ACC112 (cell line): ENCODE measurements around the gene ST6GALNAC3.

Source experiments
- H2AFZ ChIP-seq: fragments of 200-600 bp; sonication (generic); one replicate; pipeline ENCODE4 v1.6.0; 2017; ENCODE audit warnings: antibody characterized with exemption, low read length; ENCODE audit not compliant: unreplicated experiment
- H3K27ac ChIP-seq: fragments of 200-600 bp; sonication (generic); 2 replicates; pipeline ENCODE4 v1.5.1; 2014; ENCODE audit warnings: low read depth, mild to moderate bottlenecking, antibody characterized with exemption, low read length, moderate library complexity
- H3K27me3 ChIP-seq: fragments of 200-600 bp; sonication (generic); 2 replicates; pipeline ENCODE4 v1.6.1; 2014; ENCODE audit warnings: mild to moderate bottlenecking, antibody characterized with exemption, low read length, moderate library complexity, mixed read lengths; ENCODE audit not compliant: insufficient read depth
- H3K36me3 ChIP-seq: fragments of 200-600 bp; sonication (generic); 2 replicates; pipeline ENCODE4 v1.6.1; 2016; ENCODE audit warnings: mild to moderate bottlenecking, antibody characterized with exemption, low read length, moderate library complexity, mixed read lengths; ENCODE audit not compliant: insufficient read depth
- H3K4me1 ChIP-seq: fragments of 200-600 bp; sonication (generic); one replicate; pipeline ENCODE4 v1.6.1; 2016; ENCODE audit warnings: low read length, mixed read lengths; ENCODE audit not compliant: insufficient read depth, unreplicated experiment, control insufficient read depth
- H3K4me3 ChIP-seq: fragments of 200-600 bp; sonication (generic); 2 replicates; pipeline ENCODE4 v1.5.1; 2014; ENCODE audit warnings: mild to moderate bottlenecking, low read depth, low read length
- H3K79me2 ChIP-seq: fragments of 200-600 bp; sonication (generic); one replicate; pipeline ENCODE4 v1.6.0; 2016; ENCODE audit warnings: low read length; ENCODE audit not compliant: control insufficient read depth, unreplicated experiment, insufficient read depth

ST6GALNAC3 gene

DNA sequence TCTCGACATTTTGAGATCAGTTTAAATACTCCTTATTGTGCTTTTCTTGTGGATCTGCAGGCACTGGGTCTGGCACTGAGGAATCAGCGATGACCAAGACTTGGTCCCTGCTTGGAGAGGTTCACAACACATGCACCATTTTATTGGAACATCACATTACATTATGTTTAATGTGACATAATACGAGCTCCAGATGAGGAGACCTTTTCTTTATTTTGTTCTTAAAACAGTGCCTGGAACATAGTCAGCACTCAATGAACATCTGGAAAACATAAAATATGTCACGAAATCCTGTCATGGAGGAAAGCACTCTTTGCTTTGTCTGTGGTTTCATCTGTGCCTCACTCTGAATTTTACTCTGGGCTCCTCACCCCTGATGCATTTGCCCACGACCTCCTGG lies 110.7 kb downstream of the ST6GALNAC3 start:
- Histone ChIP-seq H3K4me3 (no peak overlapping the region), H3K27ac (no peak overlapping the region), H3K4me1 (no peaks in the 10 kb centered on the region), H3K27me3 (no peaks in the 10 kb centered on the region), H3K79me2 (no peaks in the 10 kb centered on the region), H2AFZ (no peak overlapping the region), H3K36me3 (no peaks in the 10 kb centered on the region)

- Histone ChIP-seq H3K4me3 (no peak overlapping the region), H3K27ac (no peak overlapping the region), H3K4me1 (no peaks in the 10 kb centered on the region), H3K27me3 (no peaks in the 10 kb centered on the region), H2AFZ (no peak overlapping the region), H3K79me2 (no peaks in the 10 kb centered on the region), H3K36me3 (no peaks in the 10 kb centered on the region)
Observed at GRCh38 chr1:76186554-76187170, 112.1 kb downstream of the ST6GALNAC3 start.

DNA sequence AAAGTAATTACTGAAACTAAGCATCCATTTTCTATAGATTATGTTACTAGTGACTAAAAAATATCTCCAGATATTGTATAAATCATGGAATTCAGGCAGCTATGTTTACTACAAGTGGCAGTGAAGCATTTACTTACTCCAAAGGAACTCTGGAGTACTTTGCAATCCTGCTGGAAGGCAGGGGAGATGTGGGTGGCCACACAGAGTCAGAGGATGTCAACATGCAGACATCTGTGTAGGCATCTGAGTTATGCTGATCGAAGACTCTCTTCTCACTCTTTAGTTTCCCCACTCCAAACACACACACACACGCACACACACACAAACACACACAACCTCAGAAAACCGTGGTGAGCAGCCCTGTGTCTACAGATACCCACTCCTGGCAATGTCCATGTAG lies 112.9 kb downstream of the ST6GALNAC3 start:
- H3K4me3 ChIP-seq = no peak overlapping the region
- H2AFZ ChIP-seq = no peak overlapping the region
- H3K27ac ChIP-seq = no peak overlapping the region
- H3K36me3 ChIP-seq = no peaks in the 10 kb centered on the region
- H3K27me3 ChIP-seq = no peaks in the 10 kb centered on the region
- no peaks in the 10 kb centered on the region for H3K79me2 ChIP-seq
- H3K4me1 ChIP-seq = no peaks in the 10 kb centered on the region

DNA sequence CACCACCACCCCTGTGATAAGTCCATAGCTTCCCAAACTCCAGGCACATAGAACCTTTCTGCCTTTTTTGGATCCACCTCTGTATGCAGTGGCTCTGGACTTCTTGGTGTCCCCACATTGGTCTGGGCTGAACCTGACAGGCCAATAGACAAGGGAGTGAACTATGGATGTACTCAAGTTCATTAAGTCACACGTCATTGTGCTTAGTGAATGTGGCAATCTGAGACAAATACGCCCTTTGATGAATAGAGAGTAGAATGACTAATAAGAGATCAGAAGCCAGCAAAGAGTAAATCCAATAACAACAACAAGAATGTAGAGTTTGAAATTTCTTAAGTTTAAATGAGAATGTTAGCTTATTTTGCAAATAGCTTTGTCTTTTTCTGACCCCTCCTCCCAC lies 114.8 kb downstream of the ST6GALNAC3 start:
- H3K27ac ChIP-seq = no peak overlapping the region
- no peaks in the 10 kb centered on the region for H3K4me1 ChIP-seq
- no peaks in the 10 kb centered on the region for H3K79me2 ChIP-seq
- no peak overlapping the region for H3K4me3 ChIP-seq
- H3K27me3 ChIP-seq = no peaks in the 10 kb centered on the region
- H2AFZ ChIP-seq = no peak overlapping the region
- no peaks in the 10 kb centered on the region for H3K36me3 ChIP-seq

DNA sequence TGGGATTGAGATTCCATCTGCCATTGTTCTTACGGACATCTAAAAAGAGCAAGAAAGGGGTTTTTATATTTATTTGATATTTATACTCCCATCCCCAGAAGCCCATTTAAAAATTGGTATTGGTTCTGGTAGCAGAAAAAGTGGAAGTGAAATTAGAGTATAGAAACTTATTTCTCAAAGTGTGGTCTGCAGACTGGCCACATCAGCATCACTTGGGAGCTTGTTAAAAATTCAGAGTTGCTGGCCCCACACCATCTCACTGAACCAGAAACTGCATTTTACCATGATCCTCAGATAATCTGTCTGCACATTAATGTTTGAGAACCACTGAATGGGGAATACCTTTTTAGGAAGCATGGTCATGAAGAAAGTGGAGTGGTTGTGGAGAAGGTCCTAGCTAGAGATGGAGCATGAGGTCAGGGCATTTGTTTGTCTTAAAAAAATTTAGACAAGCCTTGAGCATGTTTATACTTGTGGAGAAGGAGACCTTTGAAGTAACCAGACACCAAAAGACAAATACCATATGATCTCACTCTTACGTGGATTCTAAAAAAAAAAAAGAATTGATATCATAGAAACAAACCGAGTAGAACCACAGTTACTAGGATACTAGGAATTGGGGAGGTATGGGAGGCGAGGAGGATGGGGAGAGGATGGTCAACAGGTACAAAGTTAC lies 116.3 kb downstream of the ST6GALNAC3 start:
- Histone ChIP-seq H3K27me3 (no peaks in the 10 kb centered on the region), H3K4me1 (no peaks in the 10 kb centered on the region), H3K36me3 (no peaks in the 10 kb centered on the region), H3K4me3 (no peak overlapping the region), H3K79me2 (no peaks in the 10 kb centered on the region), H2AFZ (no peak overlapping the region), H3K27ac (no peak overlapping the region)

DNA sequence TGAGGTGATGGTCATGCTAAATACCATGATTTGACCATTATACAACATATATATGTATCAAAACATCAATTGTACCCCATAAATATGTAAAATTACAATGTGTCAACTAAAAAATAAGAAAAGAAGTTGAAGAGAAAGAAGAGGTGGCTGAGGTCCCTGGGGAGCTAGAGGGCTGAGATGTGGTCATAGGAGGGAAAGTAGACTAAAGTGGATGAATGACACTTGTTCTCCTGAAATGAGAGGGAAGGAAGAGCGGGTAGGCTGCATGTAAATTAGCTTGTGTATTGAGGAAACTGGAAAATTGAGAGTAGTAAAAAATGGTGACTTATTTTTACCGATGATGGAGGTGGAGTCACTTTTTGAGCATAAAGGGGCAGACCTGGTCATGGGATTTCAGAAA lies 117.0 kb downstream of the ST6GALNAC3 start:
- Histone ChIP-seq H3K79me2 (no peaks in the 10 kb centered on the region), H3K27ac (no peak overlapping the region), H2AFZ (no peak overlapping the region), H3K4me3 (no peak overlapping the region), H3K36me3 (no peaks in the 10 kb centered on the region), H3K4me1 (no peaks in the 10 kb centered on the region), H3K27me3 (no peaks in the 10 kb centered on the region)

DNA sequence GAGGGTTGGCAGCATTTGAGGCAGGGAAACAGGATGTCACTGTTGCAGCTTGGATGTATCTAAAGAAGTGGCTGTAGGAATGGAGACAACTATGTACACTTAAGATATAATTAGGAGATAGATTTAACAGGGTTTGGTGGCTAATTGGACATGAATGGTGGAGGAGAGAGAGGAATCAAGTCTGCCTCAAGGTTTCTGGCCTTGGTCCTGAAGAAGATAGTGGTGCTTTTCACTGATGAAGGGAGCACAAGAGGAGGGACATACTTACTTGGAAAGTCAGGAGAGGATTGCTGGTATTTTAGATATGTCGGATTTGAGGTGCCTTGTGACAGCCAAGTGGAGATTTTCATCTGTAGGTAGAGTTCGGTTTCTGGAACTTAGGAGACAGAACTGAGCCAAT lies 123.9 kb downstream of the ST6GALNAC3 start:
- Histone ChIP-seq H3K4me3 (no peak overlapping the region), H3K27ac (no peak overlapping the region), H3K27me3 (no peaks in the 10 kb centered on the region), H3K79me2 (no peaks in the 10 kb centered on the region), H2AFZ (no peak overlapping the region), H3K4me1 (no peaks in the 10 kb centered on the region), H3K36me3 (no peaks in the 10 kb centered on the region)

DNA sequence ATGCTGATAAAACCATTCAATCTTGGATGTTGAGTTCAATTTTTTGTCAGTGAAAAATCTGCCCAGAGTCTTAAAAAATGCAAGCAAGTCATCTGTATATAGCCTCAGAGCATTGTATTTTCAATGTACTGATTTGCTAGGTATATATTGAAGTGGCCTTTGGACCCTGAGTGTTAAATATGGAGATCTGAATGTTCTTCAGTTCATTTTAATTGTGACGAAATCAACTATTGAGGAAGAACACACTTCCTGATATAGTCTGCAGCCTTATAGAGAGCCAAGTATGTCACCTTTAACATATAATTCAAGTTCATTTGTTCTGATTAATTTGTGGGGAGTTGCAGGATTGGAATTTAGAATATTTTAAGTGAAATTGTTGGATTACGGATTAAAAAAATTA lies 128.1 kb downstream of the ST6GALNAC3 start:
- Histone ChIP-seq H3K79me2 (no peaks in the 10 kb centered on the region), H3K27me3 (no peaks in the 10 kb centered on the region), H3K4me3 (no peak overlapping the region), H3K36me3 (no peaks in the 10 kb centered on the region), H3K4me1 (no peaks in the 10 kb centered on the region), H3K27ac (no peak overlapping the region), H2AFZ (no peak overlapping the region)

GRCh38 chr1:76203127-76203526 lies 128.6 kb downstream of the ST6GALNAC3 start:
- H3K4me3 ChIP-seq = no peak overlapping the region
- no peaks in the 10 kb centered on the region for H3K36me3 ChIP-seq
- H3K27ac ChIP-seq = no peak overlapping the region
- no peaks in the 10 kb centered on the region for H3K27me3 ChIP-seq
- H3K79me2 ChIP-seq = no peaks in the 10 kb centered on the region
- no peak overlapping the region for H2AFZ ChIP-seq
- H3K4me1 ChIP-seq = no peaks in the 10 kb centered on the region

GRCh38 chr1:76209238-76209637 lies 134.7 kb downstream of the ST6GALNAC3 start:
- no peaks in the 10 kb centered on the region for H3K27me3 ChIP-seq
- no peaks in the 10 kb centered on the region for H3K79me2 ChIP-seq
- no peak overlapping the region for H2AFZ ChIP-seq
- H3K4me1 ChIP-seq = no peaks in the 10 kb centered on the region
- no peak overlapping the region for H3K27ac ChIP-seq
- no peaks in the 10 kb centered on the region for H3K36me3 ChIP-seq
- no peak overlapping the region for H3K4me3 ChIP-seq

DNA sequence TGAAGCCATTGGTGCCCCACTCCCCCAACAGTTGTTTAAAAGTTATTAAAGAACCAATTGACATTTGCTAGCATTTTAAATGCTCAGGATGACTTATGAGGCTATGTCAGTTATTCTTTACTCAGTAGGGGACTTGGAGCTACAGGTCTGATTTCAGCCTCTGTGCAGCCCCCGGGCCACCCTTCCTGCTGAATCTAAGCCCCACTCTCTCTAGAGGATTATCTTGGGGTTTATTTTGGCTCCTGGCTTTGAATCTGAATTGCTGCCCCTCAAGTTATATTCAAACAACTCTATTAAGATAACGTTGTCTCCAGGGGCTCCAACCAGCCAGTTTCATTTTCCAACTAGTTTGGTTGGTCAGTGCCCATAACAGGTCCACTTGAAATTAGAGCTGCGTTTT lies 135.1 kb downstream of the ST6GALNAC3 start:
- Histone ChIP-seq H2AFZ (no peak overlapping the region), H3K4me3 (no peak overlapping the region), H3K36me3 (no peaks in the 10 kb centered on the region), H3K27me3 (no peaks in the 10 kb centered on the region), H3K79me2 (no peaks in the 10 kb centered on the region), H3K27ac (no peak overlapping the region), H3K4me1 (no peaks in the 10 kb centered on the region)
